HG03565 (cell line): ENCODE data around the gene CDK14.
"Not testable (repeated sequence)": the region's sequence is repeated elsewhere in the genome, so short reads cannot be mapped to it uniquely, and the experiment has no call there.

Experiments used
- ATAC-seq: cut with Tn5 transposase; IDR thresholded peaks from one replicate; pipeline ENCODE4 v1.9.1; 2021; ENCODE audit warnings: mild to moderate bottlenecking, moderate library complexity; ENCODE audit not compliant: unreplicated experiment

CDK14 gene

DNA sequence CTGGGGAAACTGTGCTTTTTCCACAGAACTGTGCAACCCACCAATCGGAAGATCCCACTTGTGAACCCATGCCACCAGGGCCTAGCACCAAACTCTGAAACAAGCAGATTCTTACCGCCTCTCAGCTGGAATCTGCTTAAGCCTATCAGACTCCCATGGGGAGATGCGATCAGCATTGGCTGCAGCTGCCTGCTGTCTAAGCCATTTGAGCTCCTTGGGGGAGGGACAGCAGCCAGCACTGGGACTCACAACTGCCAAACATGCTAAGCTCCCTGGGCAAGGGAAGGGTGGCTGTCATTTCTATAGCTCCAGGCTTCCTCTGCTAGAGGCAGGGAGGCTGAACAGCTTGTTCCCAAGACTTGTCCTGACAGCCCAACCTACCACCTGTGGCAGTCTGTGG, 283.8 kb downstream of the CDK14 start:
- ATAC-seq = no peak

DNA sequence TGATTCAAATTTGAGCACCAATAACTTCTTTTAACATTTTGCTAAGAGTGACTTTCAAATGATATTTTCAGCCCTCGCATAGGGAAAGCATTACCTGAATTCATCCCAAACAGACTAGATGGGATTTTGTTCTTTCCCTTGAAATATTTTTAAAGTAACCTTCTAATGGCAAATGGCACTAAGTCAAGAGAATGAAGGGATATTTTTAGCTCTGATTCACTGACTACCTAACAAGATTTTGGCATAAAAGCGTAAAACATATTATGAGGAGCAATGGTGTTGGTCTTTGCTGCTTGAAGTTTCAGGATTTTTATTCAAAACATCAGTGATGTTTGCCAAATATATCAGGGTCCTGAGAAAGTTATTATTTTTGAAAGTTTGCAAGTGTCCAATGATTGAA, 290.3 kb downstream of the CDK14 start:
- ATAC-seq = no peak

DNA sequence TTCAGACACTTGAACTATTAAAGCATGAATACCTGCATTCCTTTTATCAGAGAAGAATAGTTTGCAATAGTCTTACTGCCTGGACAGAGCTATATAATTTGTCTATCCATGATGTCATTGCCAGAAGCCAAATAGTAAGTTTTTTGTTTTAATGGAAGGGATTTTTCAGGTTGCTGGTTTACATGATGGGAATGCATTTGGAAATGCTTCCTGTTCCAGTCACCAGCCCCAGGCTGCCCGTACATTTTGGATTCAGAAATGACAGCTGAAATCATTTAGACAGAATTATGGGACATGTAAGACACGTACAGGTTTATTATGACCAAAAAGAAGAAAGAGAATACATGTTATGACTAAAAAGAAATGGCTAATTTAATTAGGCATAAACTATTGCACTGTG, 293.1 kb downstream of the CDK14 start:
- no peak for ATAC-seq

DNA sequence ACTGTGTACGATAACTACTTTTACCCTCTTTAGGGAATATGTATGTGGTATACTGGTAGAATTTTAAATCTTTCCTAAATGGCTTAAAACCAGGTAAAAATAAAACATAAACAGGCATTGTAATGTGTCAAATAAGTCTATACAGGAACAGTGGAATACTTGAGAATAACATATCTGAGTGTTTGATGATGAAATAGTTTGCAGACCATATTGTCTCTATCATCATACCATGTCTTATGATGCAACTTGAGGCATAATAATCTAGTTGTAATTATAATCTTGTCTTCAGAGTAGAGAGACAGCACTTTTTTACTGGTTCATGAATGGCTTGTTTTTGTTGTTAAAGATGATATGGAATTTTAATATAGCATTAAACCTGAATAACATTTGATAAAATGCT, 293.5 kb downstream of the CDK14 start:
- ATAC-seq = no peak

DNA sequence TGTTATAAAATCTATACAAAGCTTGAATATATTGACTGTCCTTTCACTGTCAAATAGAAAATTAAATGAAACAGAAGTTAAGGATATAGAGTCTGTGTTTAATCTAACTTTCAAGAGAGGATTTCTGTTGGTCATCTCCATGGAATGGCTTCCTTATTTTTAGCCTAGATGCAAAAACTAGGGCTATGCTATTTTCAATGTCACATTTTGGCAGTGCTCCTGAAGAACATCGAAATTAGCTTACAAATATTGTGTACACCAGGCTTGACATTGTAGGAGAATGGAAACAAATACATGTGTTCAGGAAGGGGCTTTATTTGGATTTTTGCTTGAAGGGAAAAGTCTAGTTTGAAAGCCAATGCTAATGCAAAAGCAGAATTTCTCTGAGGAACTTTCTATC, 295.4 kb downstream of the CDK14 start:
- no peak for ATAC-seq

DNA sequence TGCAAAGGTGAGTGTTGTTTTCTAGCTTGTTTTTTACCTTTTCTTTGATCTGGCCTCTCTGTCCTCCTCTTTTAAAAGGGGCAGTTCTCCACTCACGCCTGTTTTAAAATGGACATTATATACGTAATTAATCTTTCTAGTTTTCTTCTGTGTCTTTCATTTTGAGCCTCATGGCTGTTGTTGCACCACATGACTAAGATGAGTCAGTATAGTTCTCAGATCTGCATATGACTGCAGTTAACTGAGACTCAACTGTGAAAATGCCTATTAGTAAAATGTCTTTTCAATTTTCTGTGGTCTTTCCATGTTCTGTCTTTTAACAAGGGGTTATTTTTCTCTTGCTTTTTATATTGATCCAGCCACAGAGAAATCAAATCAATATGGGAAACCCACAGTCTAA, 296.1 kb downstream of the CDK14 start:
- ATAC-seq = peak; percentile 76

DNA sequence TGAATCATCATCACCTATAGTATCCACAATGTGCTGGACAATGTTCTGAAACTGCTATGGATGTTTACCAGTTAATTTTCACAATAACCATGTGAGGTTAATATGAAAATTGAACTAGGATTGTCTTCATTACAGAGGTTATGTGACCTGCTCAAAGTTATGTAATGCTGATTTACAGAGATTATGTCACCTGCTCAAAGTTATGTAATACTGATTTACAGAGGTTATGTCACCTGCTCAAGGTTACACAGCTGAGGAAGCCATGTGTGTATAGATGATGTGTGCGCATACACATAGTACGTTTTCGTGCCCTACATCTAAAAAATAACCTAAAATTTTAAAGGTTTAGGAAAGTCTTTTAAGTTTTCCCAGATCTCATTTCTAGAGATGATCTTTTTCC, 298.0 kb downstream of the CDK14 start:
- ATAC-seq = no peak

DNA sequence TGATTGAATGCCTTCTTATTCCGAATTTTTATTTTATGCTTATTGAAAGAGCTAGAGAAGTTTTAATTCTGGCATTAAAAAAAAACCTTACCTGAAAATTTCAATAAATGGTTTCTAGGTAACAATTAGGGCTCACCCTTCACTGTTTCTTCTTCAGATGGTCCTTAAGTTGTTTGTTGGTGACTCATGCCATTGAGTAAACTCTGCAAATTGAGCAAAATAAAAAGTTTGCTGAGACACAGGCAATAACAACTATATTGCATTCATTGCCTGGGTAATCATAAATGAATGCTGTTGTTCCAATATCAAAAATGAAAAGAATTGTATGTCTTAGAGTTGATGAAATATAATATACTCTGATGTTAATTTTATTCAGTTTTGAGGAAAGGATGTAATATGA, 300.3 kb downstream of the CDK14 start:
- ATAC-seq = no peak

DNA sequence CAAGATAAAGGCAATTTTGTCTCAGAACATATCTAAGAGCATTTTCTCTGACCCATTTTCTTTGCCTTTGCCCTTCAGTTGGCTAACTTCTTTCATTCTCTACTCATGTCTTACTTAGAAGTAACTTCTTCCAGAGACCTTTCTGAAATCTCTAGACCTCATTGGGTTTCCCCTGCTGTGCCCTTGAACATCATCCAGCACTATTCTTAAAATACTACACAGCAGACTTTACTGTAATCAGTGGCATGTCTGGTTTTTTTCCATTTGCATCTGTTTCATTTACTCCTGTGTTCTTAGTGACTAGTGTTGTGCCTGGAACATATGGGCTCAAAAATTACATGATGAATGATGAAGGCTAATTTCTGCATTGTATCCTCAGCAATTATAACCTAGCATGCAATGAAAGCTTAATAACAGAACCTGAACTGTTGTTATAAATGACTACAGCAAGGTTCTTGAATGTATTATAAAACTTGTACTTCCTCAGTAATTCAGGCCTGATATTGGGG, 301.9 kb downstream of the CDK14 start:
- no peak for ATAC-seq

DNA sequence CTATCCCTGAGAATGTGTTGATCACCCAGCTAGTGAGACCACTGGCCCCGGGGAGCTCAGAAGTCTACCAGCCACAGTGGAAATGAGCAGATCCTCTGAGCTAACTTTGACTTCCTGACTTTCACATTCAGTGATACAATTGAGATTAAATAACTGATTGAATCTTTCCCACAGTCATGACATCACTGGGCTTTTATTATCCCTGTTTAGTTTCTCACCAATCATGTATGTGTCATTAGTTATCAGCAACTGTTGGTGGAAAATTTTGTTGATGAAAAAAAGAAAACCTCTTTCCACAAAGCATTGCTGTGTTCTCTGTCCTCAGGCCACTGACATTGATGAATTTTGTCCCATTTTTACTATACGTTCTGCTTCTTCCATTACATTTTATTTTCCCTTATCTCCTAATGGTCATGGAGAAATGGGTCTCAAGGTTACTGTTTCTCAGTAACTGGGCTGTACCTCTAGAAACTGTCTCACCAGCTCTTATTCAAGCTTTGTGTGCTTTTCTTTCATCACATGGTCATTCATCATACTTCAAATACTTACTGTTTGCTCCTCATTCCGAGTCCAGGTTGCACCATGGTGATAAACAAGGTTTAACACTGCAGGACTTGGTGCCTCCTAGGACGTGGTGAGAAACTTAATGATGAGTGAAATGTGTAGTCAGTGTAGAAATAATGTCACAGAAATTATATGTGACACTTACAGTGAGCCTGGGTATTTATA, 304.7 kb downstream of the CDK14 start:
- no peak for ATAC-seq

DNA sequence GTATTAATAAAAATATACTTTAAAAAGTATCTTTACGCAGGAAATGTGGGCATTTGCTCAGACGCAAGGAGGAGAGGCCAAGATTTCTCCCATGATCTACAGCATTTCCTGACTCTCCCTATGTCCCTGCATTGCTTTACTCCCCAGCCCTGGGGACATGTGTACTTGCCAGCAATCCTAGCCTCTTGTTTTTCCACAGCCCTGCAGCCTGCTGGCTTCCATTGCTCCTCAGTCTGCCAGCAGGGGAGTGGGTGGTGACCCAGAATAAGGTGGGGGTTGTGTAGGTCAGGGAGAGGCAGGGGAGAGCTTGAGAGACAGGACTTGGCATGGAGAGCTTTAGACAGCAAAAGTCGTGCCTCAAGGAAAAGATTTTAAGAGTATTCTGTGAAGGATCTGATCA, 307.7 kb downstream of the CDK14 start:
- no peak for ATAC-seq

DNA sequence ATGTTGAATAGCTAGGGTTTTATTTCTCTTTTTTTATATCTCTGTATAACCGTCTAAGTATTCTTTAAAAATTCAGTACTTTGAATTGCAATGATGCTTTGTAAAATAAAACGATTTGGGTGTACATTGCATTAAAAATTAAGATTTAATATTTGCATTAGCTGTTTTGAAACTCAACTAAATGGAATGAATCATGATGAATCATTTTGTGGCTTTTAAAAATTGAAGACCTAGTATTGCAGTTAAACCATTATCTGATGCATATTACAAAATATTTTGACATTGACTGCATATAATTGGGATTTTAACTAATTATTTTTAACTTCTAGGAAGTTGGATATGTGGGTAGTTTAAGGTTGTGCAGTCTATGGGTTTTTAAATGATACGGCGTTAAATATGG, 314.0 kb downstream of the CDK14 start:
- ATAC-seq = no peak

DNA sequence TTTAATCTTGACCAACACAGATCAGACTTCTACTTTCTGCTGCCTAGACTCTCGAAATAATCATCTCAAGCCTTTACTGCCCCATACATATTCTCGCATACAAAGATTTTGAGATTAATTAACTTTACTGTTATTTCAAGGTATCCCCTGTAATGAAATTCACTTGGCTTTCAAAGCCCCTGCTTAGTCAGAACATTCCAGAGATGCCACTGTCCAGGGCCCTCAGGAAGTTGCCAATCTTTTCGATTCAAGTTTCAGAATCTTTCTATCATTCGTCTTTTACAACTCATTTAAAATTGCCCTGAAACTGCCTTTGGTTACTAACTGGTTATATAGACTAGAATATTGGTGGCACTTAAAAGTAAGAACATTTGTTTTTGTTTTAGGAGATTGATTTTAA, 320.2 kb downstream of the CDK14 start:
- no peak for ATAC-seq

DNA sequence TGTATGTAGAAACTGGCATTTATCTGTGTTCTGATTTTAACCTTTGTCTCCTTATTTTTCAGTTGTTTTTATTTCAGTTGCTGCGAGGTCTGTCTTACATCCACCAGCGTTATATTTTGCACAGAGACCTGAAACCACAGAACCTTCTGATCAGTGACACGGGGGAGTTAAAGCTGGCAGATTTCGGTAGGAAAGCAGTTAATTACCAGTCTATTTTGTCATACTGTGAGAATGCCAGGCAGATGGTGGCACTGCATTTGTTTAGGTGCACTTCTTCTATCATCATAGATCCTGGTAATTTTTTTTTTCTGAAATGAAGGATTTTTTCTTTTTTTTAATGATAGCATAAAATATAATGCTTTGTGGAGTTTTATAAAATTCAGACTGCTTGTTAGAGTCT, 321.4 kb downstream of the CDK14 start:
- ATAC-seq = no peak

DNA sequence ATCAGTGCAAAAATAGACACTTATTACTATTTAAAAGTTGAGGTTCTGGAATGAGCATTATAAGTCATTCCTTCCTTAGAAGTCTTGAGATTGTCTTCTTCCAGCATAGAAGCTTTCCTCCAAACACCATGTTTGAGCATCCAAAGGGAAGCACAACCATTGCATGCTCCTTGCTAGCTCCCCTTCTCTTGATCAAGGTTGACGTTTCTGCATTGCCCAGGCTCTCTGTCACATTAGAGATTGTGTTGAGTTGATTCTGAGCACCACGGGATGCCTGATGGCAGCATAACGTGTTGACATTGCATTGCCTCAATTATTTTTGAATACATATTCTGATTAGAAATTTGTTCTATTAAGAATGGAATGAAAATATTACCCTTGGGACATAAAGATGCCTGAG, 322.2 kb downstream of the CDK14 start:
- ATAC-seq = no peak

DNA sequence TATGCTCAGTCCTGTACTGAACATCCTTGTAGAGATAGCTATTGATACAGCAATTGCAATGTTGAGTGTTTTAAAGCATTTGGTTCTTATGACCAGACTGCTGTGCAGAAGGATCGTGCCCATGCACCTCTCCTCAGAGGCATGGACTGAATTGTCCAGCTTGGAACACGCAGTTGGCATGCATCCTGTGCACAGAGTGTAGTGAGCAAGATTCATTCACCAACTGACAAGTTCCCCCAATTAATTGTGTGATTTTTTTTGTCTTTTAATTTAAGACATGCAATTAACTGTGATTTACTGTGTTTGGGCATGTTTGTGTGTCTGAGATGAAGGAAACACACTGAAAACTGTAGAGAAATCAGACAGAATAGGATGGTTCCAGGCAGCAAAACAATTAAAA, 323.7 kb downstream of the CDK14 start:
- no peak for ATAC-seq

DNA sequence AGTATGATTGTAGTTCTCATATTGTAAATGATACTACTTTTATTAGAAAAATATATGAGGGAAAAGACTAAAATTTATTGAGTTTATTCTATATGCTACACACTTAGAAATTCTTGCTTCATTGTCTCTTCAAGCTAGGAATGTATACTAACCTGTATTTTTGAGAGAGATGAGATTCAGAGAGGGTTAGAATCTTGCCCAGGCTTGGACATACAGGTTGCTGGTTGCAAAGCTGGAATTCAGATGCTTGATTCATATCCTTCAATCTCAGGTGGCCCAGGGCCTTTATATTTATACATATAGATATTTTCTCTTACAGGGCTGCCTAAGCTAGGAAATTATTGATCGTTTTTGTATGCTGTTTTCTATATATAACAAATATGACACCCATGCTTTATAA, 324.2 kb downstream of the CDK14 start:
- ATAC-seq = no peak

DNA sequence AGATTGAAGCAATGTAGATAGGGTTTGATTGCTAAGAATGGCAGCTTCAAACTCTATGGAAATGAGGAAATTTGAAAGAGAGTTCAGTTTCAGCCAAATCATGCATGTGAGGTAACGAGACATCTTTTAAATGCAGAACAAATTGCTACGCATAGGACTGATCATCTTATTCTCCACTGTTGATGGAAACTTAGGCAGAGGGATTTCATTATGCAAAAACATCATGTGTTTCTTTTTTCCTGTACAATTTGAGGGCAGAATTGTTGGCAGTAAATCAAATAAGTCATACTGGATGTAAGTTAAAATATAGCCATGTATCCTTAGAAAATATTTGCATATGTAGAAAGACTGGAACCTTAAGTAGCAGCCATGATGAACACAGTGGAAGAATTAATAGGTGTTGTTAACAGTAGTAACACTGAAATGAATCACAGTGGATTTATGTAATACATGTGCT, 327.4 kb downstream of the CDK14 start:
- no peak for ATAC-seq

DNA sequence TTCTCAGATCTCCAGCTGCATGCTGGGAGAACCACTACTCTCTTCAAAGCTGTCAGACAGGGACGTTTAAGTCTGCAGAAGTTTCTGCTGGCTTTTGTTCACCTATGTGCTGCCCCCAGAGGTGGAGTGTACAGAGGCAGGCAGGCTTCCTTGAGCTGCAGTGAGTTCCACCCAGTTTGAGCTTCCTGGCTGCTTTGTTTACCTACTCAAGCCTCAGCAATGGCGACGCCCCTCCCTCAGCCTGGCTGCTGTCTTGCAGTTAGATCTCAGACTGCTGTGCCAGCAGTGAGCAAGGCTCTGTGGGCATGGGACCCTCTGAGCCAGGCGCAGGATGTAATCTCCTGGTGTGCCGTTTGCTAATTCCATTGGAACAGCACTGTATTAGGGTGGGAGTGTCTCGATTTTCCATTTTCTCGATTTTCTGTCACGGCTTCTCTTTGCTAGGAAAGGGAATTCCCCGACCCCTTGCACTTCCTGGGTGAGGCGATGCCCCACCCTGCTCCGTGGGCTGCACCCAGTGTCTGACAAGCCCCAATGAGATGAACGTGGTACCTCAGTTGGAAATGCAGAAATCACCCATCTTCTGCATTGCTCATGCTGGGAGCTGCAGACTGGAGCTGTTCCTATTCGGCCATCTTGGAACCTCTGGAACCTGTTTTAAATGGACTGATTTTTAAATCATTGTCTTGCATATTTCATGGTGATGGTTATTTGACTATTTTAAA, 332.7 kb downstream of the CDK14 start:
- ATAC-seq = not testable (repeated sequence)

DNA sequence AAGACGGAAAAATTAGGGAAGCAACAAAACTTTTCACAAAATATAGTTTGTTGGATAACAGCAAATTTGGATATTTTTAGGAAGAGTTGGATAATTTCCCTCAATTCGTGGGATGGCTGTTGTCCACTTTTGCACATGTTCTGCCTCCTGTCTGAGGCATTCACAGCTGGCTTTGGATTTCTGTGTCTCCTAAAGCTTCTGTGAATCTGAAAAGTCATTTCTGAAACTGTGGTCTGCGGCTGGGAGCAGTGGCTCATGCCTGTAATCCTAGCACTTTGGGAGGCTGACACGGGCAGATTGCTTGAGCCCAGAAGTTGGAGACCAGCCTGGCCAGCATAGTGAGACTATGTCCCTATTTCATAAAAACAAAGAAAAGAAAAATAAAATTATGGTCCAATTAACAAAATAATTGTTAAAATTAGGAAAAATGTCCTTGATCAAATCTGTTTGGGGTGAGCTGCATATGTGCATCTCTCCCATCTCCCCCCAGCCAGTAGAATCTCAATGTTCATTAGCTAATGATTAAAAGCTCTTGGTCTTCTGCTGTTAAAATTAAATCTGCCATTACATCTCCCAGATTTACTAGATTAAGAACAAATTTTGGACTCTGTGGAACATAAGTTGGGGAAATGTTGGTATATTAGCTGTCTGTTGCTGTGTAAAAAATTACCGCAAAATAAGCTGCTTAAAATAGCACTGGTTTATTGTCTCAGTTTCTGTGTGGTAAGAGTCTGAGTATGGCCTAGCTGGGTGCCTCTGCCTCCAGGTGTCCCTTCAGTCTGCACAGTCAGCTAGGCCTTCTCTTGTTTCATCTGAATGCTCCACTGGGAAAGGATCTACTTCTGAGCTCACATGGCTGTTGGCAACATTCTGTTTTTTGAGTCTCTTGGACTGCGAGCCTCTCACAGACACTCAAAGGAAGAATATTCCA, 336.1 kb downstream of the CDK14 start:
- peak; percentile 94 for ATAC-seq

DNA sequence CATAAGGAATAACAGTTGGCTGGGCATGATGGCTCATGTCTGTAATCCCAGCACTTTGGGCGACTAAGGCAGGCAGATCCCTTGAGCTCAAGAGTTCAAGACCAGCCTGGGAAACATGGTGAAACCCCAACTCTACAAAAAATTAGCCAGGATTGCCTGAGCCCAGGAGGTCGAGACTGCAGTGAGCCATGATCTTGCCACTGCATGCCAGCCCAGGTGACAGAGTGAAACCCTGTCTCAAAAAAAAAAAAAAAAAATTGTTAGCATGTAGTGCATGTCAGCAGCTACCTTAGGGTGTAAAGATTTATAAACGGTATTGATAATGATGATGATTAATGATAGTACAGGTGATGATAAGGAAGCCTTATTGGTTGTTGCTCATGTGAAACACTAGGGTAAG, 336.9 kb downstream of the CDK14 start:
- ATAC-seq = no peak
